Natural killer cell (primary cell): ENCODE results near the gene MAP3K15. TPM values are rescaled to one million over a fixed set of nuclear protein-coding genes. Genes with fewer than 3 reads are reported as not detected.

Source experiments
- ATAC-seq, 3 donors: fragments of 150-1000 bp in 2 of 3; fragments of 200-7000 bp in 1 of 3; cut with Tn5 transposase; 1 replicate in 1 of 3; 2 replicates in 2 of 3; pipeline ENCODE4 v1.10.0; 2021; ENCODE audit warnings: mild to moderate bottlenecking in 2 of 3, moderate library complexity in 2 of 3
- DNase-seq, 2 donors: peaks; one replicate each; pipeline versions ENCODE4 v3.0.0 to v3.0.0-alpha.2; 2013 to 2021; ENCODE audit warnings: mixed read lengths in 1 of 2
- H3K27ac ChIP-seq: one replicate; pipeline ENCODE4 v1.5.1; 2013; ENCODE audit warnings: mild to moderate bottlenecking, low read length
- H3K27me3 ChIP-seq: one replicate; pipeline ENCODE4 v1.6.1; 2013; ENCODE audit warnings: low read length; ENCODE audit not compliant: control insufficient read depth, insufficient read depth
- H3K36me3 ChIP-seq: one replicate; pipeline ENCODE4 v1.6.1; 2013; ENCODE audit warnings: low read length; ENCODE audit not compliant: control insufficient read depth, insufficient read depth
- H3K4me1 ChIP-seq: one replicate; pipeline ENCODE4 v1.6.1; 2013; ENCODE audit warnings: low read length; ENCODE audit not compliant: control insufficient read depth, insufficient read depth
- H3K4me3 ChIP-seq: one replicate; pipeline ENCODE4 v1.5.1; 2013; ENCODE audit warnings: low read length
- H3K9me3 ChIP-seq: one replicate; pipeline ENCODE4 v1.6.1; 2013; ENCODE audit warnings: low read length; ENCODE audit not compliant: control insufficient read depth, insufficient read depth
- H3K27ac Mint-ChIP-seq, 2 donors: one replicate each; pipeline ENCODE4 v1.8.0; 2022; ENCODE audit warnings: mild to moderate bottlenecking in 2 of 2, mixed read lengths in 2 of 2, moderate library complexity in 1 of 2
- H3K27me3 Mint-ChIP-seq, 2 donors: one replicate each; pipeline ENCODE4 v1.8.0; 2022; ENCODE audit warnings: low read depth in 2 of 2, mixed read lengths in 2 of 2
- H3K36me3 Mint-ChIP-seq: one replicate; pipeline ENCODE4 v1.8.0; 2022; ENCODE audit warnings: mixed read lengths
- H3K4me1 Mint-ChIP-seq, 2 donors: one replicate each; pipeline ENCODE4 v1.8.0; 2022; ENCODE audit warnings: mixed read lengths in 2 of 2
- H3K4me3 Mint-ChIP-seq: one replicate; pipeline ENCODE4 v1.8.0; 2022; ENCODE audit warnings: mild to moderate bottlenecking, moderate library complexity, mixed read lengths
- H3K9me3 Mint-ChIP-seq, 2 donors: one replicate each; pipeline ENCODE4 v1.8.0; 2022; ENCODE audit warnings: mixed read lengths in 2 of 2
- WGBS: methylation state at CpG from one replicate; pipeline ENCODE4 v1.1.7; 2013; ENCODE audit warnings: missing lambda C conversion rate; ENCODE audit not compliant: insufficient coverage; 5-methylcytosine and 5-hydroxymethylcytosine counted together
- intact Hi-C: fragments of 100-400 bp; cut with micrococcal nuclease; formaldehyde crosslinking; loops from one replicate; pipeline ENCODE4 v1.14.2; 2022
- total RNA-seq, 4 donors: library from RNA; stranded (reverse); fragments of 120-200 nt in 1 of 4; gene quantifications; one replicate each; pipeline versions ENCODE4 v1.2.3 to v1.2.4, GENCODE V29; 2013 to 2022
- TF ChIP-seq, protein P1 (sequence below): fragments of 200-600 bp; IDR thresholded peaks from one replicate; pipeline ENCODE4 v1.8.0; 2022; ENCODE audit warnings: antibody characterized with exemption

The MAP3K15 gene
- total RNA-seq, 3 donors from 2014 or later (not counting 1 experiment from before 2014, with no cell fraction given), result 0.18 TPM; not detected in 2

DNA sequence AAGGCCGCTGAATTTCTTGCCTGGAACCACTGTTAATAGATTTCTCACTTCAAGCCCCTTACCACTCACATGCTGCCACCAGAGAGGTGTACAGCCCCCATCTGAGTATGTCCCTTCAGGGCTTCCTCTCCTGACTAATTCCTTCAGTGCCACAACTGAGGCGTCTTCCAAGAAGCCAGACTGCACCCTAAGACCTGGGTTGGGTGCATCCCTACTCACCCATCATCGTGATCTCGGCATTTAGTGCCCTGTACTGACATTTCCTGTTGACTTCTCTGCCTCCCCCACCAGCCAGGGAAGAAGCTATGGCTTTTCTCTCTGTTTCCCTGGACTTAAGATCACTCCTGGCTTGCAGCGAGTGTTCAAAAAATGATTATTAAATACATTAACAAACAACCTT, 40.4 kb upstream of the MAP3K15 start:
- no peaks in the 10 kb centered on the region for H3K27me3 ChIP-seq
- H3K27ac Mint-ChIP-seq, result peak overlapping the region in 1 of 2 donors; percentile 65
- H3K4me1 Mint-ChIP-seq, result peaks cover 5 to 10% of the 10 kb centered on the region in 2 donors
- H3K4me3 ChIP-seq, result no peak overlapping the region
- intact Hi-C loops, result no loop called here
- no peaks in the 10 kb centered on the region for H3K4me1 ChIP-seq
- H3K27me3 Mint-ChIP-seq, result peaks cover 0 to 5% of the 10 kb centered on the region in 2 donors
- H3K4me3 Mint-ChIP-seq, result no peak overlapping the region
- no peaks in the 10 kb centered on the region for H3K36me3 Mint-ChIP-seq
- TF ChIP-seq, protein P1, sequence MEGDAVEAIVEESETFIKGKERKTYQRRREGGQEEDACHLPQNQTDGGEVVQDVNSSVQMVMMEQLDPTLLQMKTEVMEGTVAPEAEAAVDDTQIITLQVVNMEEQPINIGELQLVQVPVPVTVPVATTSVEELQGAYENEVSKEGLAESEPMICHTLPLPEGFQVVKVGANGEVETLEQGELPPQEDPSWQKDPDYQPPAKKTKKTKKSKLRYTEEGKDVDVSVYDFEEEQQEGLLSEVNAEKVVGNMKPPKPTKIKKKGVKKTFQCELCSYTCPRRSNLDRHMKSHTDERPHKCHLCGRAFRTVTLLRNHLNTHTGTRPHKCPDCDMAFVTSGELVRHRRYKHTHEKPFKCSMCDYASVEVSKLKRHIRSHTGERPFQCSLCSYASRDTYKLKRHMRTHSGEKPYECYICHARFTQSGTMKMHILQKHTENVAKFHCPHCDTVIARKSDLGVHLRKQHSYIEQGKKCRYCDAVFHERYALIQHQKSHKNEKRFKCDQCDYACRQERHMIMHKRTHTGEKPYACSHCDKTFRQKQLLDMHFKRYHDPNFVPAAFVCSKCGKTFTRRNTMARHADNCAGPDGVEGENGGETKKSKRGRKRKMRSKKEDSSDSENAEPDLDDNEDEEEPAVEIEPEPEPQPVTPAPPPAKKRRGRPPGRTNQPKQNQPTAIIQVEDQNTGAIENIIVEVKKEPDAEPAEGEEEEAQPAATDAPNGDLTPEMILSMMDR, result no peak
- WGBS, result 70% methylated on average over 4 of the region's 5 CpGs
- H3K9me3 ChIP-seq, result no peaks in the 10 kb centered on the region
- no peaks in the 10 kb centered on the region for H3K9me3 Mint-ChIP-seq
- H3K27ac ChIP-seq, result no peak overlapping the region
- no peak for DNase-seq
- ATAC-seq, result no peak
- H3K36me3 ChIP-seq, result no peaks in the 10 kb centered on the region

DNA sequence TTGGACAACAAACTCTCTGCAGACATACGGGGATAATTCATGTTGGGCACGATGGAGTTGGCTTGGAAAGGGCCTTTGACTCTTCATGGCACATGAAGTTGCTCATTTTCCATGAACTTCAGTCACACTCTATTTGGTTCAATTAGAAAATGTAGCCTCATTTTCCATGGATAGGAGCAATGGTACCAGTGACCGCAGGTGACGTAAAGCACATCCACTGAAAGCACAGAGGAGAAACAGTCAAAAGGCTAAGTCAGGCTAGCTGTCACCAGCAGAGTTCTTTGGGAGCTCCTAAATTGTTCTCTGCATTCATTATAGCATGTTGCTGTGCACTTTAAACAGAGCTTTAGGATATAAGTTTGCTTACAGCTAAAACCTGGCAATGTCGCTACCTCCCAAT, 39.9 kb upstream of the MAP3K15 start:
- no peaks in the 10 kb centered on the region for H3K9me3 ChIP-seq
- DNase-seq, result no peak
- Mint-ChIP-seq H3K4me3 (no peak overlapping the region), H3K36me3 (no peaks in the 10 kb centered on the region), H3K27ac (peak overlapping the region in 1 of 2 donors; percentile 65), H3K9me3 (no peaks in the 10 kb centered on the region), H3K27me3 (peaks cover 0 to 5% of the 10 kb centered on the region in 2 donors), H3K4me1 (peaks cover 5 to 10% of the 10 kb centered on the region in 2 donors)
- 99% methylated on average over 5 of the region's 5 CpGs for WGBS
- no peak overlapping the region for H3K4me3 ChIP-seq
- no peaks in the 10 kb centered on the region for H3K36me3 ChIP-seq
- no peak for ATAC-seq
- H3K27me3 ChIP-seq, result no peaks in the 10 kb centered on the region
- intact Hi-C loops, result no loop called here
- H3K4me1 ChIP-seq, result no peaks in the 10 kb centered on the region
- TF ChIP-seq, protein P1, result no peak
- H3K27ac ChIP-seq, result no peak overlapping the region

DNA sequence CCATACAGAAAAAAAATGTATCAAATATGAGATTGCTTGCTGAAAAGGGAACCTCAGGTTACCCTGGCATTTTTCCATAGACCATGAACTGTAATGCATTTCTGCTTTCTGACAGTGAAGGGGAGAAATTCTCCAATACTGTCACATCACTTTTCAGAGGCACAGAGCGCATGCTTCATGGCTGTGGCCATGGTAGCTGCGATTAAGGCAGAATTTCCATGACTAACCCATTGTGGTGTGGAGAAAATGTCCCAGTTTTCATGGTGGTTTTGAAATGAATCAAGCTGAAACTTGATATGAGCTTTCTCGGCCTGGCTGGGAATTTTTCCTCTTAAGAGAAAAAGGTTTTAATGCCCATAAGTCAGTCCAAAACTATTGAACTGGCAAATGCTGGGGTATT, 39.5 kb upstream of the MAP3K15 start:
- Mint-ChIP-seq H3K27ac (no peak overlapping the region), H3K36me3 (no peaks in the 10 kb centered on the region), H3K4me1 (peaks cover 5 to 10% of the 10 kb centered on the region in 2 donors), H3K9me3 (no peaks in the 10 kb centered on the region), H3K4me3 (no peak overlapping the region), H3K27me3 (peaks cover 0 to 5% of the 10 kb centered on the region in 2 donors)
- Histone ChIP-seq H3K4me1 (no peaks in the 10 kb centered on the region), H3K9me3 (no peaks in the 10 kb centered on the region), H3K27me3 (no peaks in the 10 kb centered on the region), H3K27ac (no peak overlapping the region), H3K4me3 (no peak overlapping the region), H3K36me3 (no peaks in the 10 kb centered on the region)
- intact Hi-C loops, result no loop called here
- 61% methylated on average over 3 of the region's 3 CpGs for WGBS
- DNase-seq, result no peak
- no peak for ATAC-seq
- TF ChIP-seq, protein P1, result no peak

DNA sequence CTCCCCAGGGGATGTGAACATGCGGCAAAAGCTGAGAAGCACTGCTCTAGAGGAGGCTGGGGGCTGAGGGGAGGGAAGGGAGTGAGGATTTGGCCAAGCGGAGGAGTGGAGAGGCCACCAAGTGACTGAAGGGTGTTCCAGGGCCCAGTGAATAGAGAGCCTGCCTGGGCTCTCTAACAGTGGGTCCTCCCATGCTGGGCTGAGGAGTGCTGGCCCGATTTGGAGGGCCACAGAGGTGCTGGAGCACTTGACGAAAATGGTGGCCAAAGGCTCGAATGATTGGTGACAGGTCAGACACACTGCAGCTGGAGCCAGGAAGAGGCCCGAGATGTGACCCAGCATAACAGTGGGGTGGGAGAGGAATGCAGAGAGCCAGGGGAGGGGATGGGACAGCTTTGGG, 37.5 kb upstream of the MAP3K15 start:
- WGBS, result 98% methylated on average over 6 of the region's 6 CpGs
- no peaks in the 10 kb centered on the region for H3K9me3 Mint-ChIP-seq
- TF ChIP-seq, protein P1, result no peak

More for the DNA sequence above, 37.5 kb upstream of the MAP3K15 start:
- H3K4me1 Mint-ChIP-seq, result peaks cover 16 to 18% of the 10 kb centered on the region in 2 donors
- Histone ChIP-seq H3K36me3 (peaks cover 17% of the 10 kb centered on the region), H3K4me1 (no peaks in the 10 kb centered on the region), H3K27me3 (no peaks in the 10 kb centered on the region), H3K27ac (no peak overlapping the region), H3K9me3 (no peaks in the 10 kb centered on the region), H3K4me3 (no peak overlapping the region)
- intact Hi-C loops, result no loop called here
- no peak for ATAC-seq
- DNase-seq, result no peak
- peaks cover 0 to 5% of the 10 kb centered on the region in 2 donors for H3K27me3 Mint-ChIP-seq
- H3K36me3 Mint-ChIP-seq, result peaks cover 8% of the 10 kb centered on the region
- no peak overlapping the region for H3K27ac Mint-ChIP-seq
- no peak overlapping the region for H3K4me3 Mint-ChIP-seq
